Ramos (cell line): Measurements from ENCODE around the gene MEX3D.
"Not testable (repeated sequence)": the region's sequence is repeated elsewhere in the genome, so short reads cannot be mapped to it uniquely, and the experiment has no call there.

Source experiments
- in situ Hi-C: fragments of 300-500 bp; cut with MboI; formaldehyde crosslinking; loops from one replicate; pipeline ENCODE4 v1.14.3; 2022; ENCODE audit warnings: low sequenced_read_pairs; ENCODE audit not compliant: unreplicated experiment

MEX3D gene

GRCh38 chr19:1551068-1552040, 16.8 kb downstream of the MEX3D start:
- in situ Hi-C loops: no loop called here

- in situ Hi-C loops: loop anchor here (10.0 kb wide), 1 partner anchor 245 kb away; no protein-coding TSS in a partner anchor
Measured at GRCh38 chr19:1549332-1549945, 18.7 kb downstream of the MEX3D start.

DNA sequence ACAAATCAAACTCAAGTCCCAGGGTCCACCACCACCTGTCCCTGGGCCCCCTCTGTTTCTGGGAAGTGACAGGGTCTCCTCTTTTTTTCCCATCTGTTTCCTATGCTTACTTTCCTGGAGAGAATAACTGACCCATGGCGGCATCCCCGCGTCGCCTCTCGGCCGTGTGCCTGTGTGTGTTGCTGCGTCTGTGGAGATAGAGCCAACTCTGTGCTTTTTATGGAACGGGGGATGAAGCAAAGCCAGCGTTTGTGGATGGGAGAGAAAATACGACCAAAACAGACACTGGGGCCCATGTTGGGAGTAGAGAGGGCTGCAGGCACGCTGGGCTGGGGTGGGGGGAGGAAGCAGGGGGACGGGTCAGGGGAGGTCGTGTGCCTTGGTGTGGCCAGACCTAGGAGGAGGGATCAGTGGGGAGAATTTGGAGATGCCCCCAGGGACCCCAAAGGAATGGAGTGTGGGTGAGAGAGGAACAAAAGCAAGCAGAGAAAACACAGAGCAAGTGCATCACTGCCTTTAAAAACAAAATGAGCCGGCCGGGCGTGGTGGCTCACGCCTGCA, 27.7 kb downstream of the MEX3D start:
- in situ Hi-C loops: loop anchor here (10.0 kb wide), 1 partner anchor 254 kb away; no protein-coding TSS in a partner anchor

DNA sequence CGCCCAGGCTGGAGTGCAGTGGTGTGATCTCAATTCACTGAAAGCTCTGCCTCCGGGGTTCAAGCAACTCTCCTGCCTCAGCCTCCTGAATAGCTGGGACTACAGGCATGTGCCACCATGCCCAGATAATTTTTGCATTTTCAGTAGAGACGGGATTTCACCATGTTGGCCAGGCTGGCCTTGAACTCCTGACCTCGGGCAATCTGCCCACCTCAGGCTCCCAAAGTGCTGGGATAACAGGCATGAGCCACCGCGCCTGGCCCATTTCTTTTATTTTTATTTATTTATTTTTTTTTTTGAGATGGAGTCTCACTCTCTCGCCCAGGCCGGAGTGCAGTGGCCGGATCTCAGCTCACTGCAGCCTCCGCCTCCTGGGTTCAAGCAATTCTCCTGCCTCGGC, 28.4 kb downstream of the MEX3D start:
- in situ Hi-C loops: loop anchor here (10.0 kb wide), 1 partner anchor 255 kb away; no protein-coding TSS in a partner anchor

GRCh38 chr19:1538978-1539377, 29.1 kb downstream of the MEX3D start:
- in situ Hi-C loops: no loop called here

GRCh38 chr19:1535699-1536098, 32.4 kb downstream of the MEX3D start:
- in situ Hi-C loops: not testable (repeated sequence)

DNA sequence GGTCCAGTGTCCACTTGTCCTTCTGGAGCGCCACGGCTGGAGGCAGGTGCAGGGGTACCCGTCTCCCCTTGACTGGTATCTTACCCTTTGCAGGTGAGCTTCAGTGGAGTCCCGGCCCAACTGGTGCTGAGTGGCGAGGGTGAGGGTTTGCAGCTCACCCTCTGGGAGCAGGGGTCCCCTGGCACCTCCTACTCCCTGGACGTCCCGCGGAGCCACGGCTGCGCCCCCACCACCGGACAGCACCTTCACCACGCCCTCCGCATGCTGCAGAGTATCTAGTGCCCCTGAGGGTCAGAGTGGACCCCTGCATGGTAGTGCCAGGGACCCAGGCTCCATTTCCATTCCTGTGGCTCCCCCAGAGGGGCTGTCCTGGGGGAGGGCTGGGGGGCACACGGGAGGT, 33.2 kb downstream of the MEX3D start:
- in situ Hi-C loops: no loop called here

- in situ Hi-C loops: no loop called here
Measured at GRCh38 chr19:1533510-1534150, 34.5 kb downstream of the MEX3D start.

GRCh38 chr19:1532003-1532402, 36.1 kb downstream of the MEX3D start:
- in situ Hi-C loops: no loop called here

DNA sequence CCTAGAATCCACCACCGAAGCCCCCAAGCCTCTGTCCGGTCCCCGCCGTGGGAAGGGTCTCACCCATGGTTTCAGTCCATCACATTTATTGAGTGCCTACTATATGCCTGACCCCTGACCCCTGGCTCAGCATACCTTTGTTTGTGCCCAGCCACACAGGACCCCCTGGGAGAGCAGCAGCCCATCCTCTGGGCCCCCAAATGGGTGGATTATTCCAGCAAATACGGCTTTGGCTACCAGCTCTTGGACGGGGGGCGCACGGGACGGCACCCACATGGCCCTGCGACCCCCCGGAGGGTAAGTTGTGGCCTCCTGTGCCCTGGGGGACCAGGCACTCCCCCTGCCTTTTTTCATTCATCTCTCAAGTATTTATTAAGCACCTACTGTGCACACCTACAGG, 36.5 kb downstream of the MEX3D start:
- in situ Hi-C loops: no loop called here

DNA sequence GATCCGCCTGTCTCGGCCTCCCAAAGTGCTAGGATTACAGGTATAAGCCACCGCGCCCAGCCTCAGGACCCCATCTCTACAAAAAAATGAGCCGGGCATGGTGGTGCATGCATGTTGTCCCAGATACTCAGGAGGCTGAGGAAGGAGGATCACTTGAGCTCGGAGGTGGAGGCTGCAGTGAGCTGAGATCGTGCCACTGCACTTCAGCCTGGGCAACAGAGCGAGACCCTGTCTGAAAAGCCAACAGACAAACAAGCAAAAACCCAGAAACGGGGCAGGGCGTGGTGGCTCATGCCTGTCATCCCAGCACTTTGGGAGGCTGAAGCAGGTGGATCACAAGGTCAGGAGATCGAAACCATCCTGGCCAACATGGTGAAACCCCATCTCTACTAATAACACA, 37.3 kb downstream of the MEX3D start:
- in situ Hi-C loops: not testable (repeated sequence)

GRCh38 chr19:1529430-1529816, 38.7 kb downstream of the MEX3D start:
- in situ Hi-C loops: loop anchor here (10.0 kb wide), 1 partner anchor 225 kb away; no protein-coding TSS in a partner anchor

DNA sequence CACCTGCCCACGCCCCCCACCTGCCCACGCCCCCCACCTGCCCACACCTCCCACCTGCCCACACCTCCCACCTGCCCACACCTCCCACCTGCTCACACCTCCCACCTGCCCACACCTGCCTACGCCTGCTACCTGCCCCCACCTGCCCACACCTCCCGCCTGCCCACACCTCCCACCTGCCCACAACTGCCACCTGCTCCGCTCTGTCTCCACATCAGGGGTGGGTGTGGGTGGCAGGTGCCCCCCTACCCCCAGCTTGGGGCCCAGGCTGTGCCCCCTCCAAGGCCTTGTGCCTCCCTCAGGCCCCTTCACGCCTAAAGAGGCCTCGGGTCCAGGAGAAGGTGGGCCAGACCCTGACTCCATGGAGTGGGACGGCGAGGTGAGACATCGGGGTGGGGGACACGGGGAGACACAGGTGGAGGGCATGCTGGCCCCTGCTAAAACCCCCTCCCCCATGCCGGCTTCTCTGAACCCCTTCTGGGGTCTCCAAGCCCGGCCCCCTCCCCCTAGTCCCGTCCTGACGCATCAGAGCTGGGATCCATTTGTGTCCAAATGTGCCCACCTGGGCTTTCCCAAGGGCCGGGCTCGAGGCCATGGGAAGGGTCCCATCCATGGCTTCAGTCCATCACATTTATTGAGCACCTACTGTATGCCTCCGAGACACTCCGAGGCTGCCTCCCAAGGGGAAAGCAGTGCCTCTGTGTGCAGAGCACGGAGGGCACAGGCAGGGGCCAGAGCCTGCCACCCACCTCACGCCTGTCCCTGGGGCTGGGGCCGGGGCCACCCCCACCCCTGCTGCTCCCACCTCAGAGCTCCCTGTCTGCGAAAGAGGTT, 39.3 kb downstream of the MEX3D start:
- in situ Hi-C loops: loop anchor here (10.0 kb wide), 1 partner anchor 224 kb away; no protein-coding TSS in a partner anchor

DNA sequence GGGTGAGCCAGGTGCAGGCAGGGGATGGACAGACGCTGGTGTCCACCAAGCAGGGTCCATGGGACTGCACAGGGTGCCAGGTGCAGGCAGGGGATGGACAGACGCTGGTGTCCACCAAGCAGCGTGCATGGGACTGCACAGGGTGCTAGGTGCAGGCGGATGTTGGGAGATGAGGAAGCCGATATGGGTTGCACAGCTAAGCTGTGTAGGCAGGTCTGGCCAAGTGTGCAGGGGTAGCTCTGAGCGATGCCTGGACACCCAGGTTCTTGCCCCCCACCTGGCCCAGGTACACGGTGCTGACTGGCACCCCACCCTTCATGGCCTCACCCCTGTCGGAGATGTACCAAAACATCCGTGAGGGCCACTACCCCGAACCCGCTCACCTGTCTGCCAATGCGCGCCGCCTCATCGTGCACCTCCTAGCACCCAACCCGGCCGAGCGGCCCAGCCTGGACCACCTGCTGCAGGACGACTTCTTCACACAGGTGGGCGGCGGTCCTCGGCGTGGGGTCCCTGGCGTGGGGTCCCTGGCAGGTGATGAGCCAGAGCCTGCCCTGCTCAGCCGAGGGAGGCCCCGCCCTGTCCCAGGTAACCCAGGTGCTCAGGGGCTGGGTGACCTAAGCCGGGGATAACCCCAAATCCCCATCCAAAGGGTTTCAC, 40.3 kb downstream of the MEX3D start:
- in situ Hi-C loops: loop anchor here (10.0 kb wide), 1 partner anchor 223 kb away; no protein-coding TSS in a partner anchor

DNA sequence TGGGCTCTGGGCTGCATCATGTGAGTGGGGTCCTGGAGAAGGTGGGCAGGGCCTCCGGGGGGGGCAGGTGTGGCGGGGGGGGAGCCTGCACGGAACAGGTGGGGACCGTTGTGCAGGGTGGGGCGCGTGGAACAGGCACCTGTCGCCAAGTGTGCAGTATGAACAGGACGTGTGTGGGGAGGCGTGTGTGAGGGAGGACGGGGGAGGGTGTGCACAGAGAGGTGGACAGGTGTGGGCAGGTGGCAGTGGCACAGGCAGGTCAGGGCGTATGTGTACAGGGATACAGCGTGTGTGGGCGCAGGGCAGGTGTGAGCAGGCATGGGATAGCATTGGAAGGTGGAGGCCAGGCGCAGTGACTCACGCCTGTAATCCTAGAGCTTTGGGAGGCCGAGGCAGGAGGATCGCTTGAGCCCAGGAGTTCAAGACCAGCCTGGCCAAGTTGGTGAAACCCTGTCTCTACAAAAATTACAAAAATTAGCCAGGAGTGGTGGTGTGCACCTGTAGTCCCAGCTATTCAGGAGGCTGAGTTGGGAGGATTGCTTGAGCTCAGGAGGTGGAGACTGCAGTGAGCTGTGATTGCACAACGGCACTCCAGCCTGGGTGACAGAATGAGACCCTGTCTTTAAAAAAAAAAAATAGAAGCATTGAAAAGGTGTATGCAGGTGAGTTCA, 41.0 kb downstream of the MEX3D start:
- in situ Hi-C loops: loop anchor here (10.0 kb wide), 1 partner anchor 222 kb away; no protein-coding TSS in a partner anchor

DNA sequence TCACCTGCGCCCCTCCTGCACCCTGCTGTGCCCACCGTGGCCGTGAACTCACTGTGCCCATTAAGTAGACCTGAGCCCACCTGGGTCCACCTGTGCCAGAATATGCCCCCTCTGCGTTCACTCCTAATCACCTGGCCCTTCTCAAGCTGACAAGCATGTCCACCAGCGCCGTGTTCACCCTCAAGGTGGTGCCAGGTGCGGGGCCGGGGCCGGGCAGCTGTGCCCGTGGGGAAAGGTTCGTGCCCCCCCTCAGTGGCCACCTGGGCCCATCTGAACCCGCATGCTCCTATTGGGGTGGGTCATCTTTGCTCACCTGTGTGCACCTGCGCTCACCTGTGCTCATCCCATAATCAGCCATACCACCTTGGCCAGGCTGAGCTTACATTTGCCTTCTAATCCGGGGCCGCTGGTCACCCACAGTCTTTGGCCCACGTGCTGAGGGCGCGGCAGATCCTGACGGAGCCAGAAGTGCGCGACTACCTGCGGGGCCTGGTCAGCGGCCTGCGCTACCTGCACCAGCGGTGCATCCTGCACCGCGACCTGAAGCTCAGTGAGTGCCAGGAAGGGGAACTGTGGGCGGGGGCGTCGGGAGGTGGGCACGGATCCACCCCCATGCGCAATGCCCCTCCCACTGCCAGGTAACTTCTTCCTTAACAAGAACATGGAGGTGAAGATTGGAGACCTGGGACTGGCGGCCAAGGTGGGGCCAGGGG, 41.9 kb downstream of the MEX3D start:
- in situ Hi-C loops: loop anchor here (10.0 kb wide), 1 partner anchor 221 kb away; no protein-coding TSS in a partner anchor

DNA sequence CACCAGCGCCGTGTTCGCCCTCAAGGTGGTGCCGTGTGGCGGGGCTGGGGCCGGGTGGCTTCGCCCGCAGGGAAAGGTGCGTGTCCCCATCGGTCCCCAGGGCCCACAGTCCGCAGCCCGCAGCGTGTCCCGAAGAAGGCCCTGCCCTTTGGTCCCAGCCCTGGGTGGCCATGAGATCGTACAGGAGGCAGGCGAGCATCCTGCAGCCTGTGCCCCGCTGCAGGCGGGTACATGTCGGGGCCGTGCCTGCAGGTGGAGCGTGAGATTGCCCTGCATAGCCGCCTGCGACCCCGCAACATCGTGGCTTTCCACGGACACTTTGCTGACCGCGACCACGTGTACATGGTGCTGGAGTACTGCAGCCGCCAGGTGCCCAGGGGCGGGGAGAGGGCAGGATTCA, 42.8 kb downstream of the MEX3D start:
- in situ Hi-C loops: loop anchor here (10.0 kb wide), 1 partner anchor 221 kb away; no protein-coding TSS in a partner anchor

GRCh38 chr19:1524972-1525325, 43.2 kb downstream of the MEX3D start:
- in situ Hi-C loops: loop anchor here (10.0 kb wide), 1 partner anchor 220 kb away; no protein-coding TSS in a partner anchor
